ENCODE measurements around the gene FAM171A1. TPM values are rescaled to one million over a fixed set of nuclear protein-coding genes. Genes with fewer than 3 reads are reported as not detected.
A peak's percentile ranks its signal among the peaks of the same experiment; 100 is the strongest.

Gene FAM171A1
- total RNA-seq, 1 experiment from 2014 or later: 26.3 TPM

DNA sequence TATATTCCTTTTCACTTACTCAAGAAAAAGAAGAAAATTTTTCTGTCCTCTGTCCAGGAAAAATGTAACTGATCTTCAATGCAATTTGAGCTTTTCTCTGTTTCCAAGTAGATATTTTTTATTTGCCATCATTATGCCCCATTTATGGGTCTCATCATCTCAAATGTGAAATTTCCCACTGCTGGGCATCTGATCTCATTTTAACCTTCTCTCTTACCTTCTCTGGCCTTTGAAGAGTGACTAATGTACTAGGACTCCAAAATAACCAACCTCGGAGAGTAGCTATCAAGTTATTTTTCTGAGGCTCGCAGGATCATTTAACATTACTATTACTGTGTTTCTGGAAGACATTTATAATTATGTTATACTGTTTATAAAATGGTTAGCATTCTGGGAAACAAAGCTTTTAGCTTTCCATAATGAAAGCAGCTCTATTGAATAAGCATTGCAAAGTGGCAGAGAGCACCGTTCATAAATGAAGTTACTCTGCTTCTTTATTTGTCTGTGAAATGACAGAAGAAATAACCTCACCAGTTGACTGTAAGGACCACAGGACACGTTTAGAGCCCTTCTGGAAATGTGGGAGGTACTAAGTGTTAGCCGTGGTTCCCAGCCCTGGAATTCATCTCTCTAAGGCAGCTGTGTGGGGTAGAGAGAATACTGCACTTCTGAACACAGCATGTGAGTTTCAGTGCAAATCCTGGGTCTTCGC, 169.3 kb downstream of the FAM171A1 start:
- Histone ChIP-seq H3K27me3 (replicated peaks; ENCODE audit: control insufficient read depth, insufficient read depth, low read length) (no peaks in the 10 kb centered on the region), H3K4me1 (peaks cover 28% of the 10 kb centered on the region), H3K4me3 (ENCODE audit: low read depth, low read length) (no peak overlapping the region), H3K9me3 (peaks cover 5% of the 10 kb centered on the region; the same call in 1 of the 2 replicates), H3K36me3 (ENCODE audit: control insufficient read depth, insufficient read depth, low read length) (no peaks in the 10 kb centered on the region)
- no peak for TF ChIP-seq CTCF (IDR thresholded peaks at IDR 0.05; ENCODE audit: insufficient read depth in 1 of 2, low read depth in 1 of 2, low read length in 1 of 2, severe bottlenecking in 1 of 2, unreplicated experiment in 1 of 2)
- H3K4me3 Mint-ChIP-seq (ENCODE audit: unreplicated experiment): no peak overlapping the region
- peak overlapping the region; percentile 86 for H3K27ac Mint-ChIP-seq (ENCODE audit: unreplicated experiment)
- BruUV-seq (replicated peaks): no TSS peak
- ChIA-PET POLR2A (no interaction called here), CTCF (no interaction called here)
- no peaks in the 10 kb centered on the region for H3K27me3 Mint-ChIP-seq (ENCODE audit: insufficient read depth, unreplicated experiment)
- peaks cover 11% of the 10 kb centered on the region for H3K36me3 Mint-ChIP-seq (ENCODE audit: insufficient read depth, unreplicated experiment)
- intact Hi-C loops (cut with micrococcal nuclease; ENCODE audit: unreplicated experiment): loop anchor here (2.0 kb wide), 1 partner anchor 33 kb away; the partner anchor contains the start of gene NMT2
- DNase-seq: no peak
- H3K4me1 Mint-ChIP-seq (ENCODE audit: low read depth, unreplicated experiment): peaks cover 29% of the 10 kb centered on the region
- H3K9me3 Mint-ChIP-seq (ENCODE audit: unreplicated experiment): peaks cover 14% of the 10 kb centered on the region

GRCh38 chr10:15200626-15201025, 170.5 kb downstream of the FAM171A1 start:
- Mint-ChIP-seq H3K4me3 (ENCODE audit: unreplicated experiment) (peak overlapping the region; percentile 17), H3K9me3 (ENCODE audit: unreplicated experiment) (peaks cover 18% of the 10 kb centered on the region), H3K27ac (ENCODE audit: unreplicated experiment) (peak overlapping the region; percentile 86), H3K36me3 (ENCODE audit: insufficient read depth, unreplicated experiment) (peaks cover 6% of the 10 kb centered on the region), H3K27me3 (ENCODE audit: insufficient read depth, unreplicated experiment) (no peaks in the 10 kb centered on the region), H3K4me1 (ENCODE audit: low read depth, unreplicated experiment) (peaks cover 24% of the 10 kb centered on the region)
- H3K36me3 ChIP-seq (ENCODE audit: control insufficient read depth, insufficient read depth, low read length): no peaks in the 10 kb centered on the region
- H3K4me3 ChIP-seq (ENCODE audit: low read depth, low read length): no peak overlapping the region
- no peak for TF ChIP-seq CTCF (IDR thresholded peaks at IDR 0.05; ENCODE audit: insufficient read depth in 1 of 2, low read depth in 1 of 2, low read length in 1 of 2, severe bottlenecking in 1 of 2, unreplicated experiment in 1 of 2)
- H3K27me3 ChIP-seq (replicated peaks; ENCODE audit: control insufficient read depth, insufficient read depth, low read length): no peaks in the 10 kb centered on the region
- peak; percentile 55 to 77 for DNase-seq
- intact Hi-C loops (cut with micrococcal nuclease; ENCODE audit: unreplicated experiment): loop anchor here (2.0 kb wide), 1 partner anchor 32 kb away; the partner anchor contains the start of gene NMT2
- H3K4me1 ChIP-seq: peaks cover 28% of the 10 kb centered on the region
- POLR2A ChIA-PET: no interaction called here
- H3K9me3 ChIP-seq: peaks cover 5% of the 10 kb centered on the region; the same call in 1 of the 2 replicates
- no TSS peak for BruUV-seq (replicated peaks)
- CTCF ChIA-PET: no interaction called here

- ChIA-PET POLR2A (no interaction called here), CTCF (interaction anchor here (0.6 kb wide), 1 partner anchor 47 kb away, joined by 4 read pairs; no protein-coding TSS in a partner anchor)
- intact Hi-C loops (cut with micrococcal nuclease; ENCODE audit: unreplicated experiment): no loop called here
- peaks cover 6% of the 10 kb centered on the region for H3K36me3 Mint-ChIP-seq (ENCODE audit: insufficient read depth, unreplicated experiment)
- H3K9me3 Mint-ChIP-seq (ENCODE audit: unreplicated experiment): peaks cover 9% of the 10 kb centered on the region
- Histone ChIP-seq H3K4me1 (peaks cover 28% of the 10 kb centered on the region), H3K27me3 (replicated peaks; ENCODE audit: control insufficient read depth, insufficient read depth, low read length) (no peaks in the 10 kb centered on the region), H3K9me3 (peaks cover 5% of the 10 kb centered on the region), H3K36me3 (ENCODE audit: control insufficient read depth, insufficient read depth, low read length) (no peaks in the 10 kb centered on the region), H3K4me3 (ENCODE audit: low read depth, low read length) (no peak overlapping the region)
- no peak for DNase-seq
- no TSS peak for BruUV-seq (replicated peaks)
- peaks cover 24% of the 10 kb centered on the region for H3K4me1 Mint-ChIP-seq (ENCODE audit: low read depth, unreplicated experiment)
- no peaks in the 10 kb centered on the region for H3K27me3 Mint-ChIP-seq (ENCODE audit: insufficient read depth, unreplicated experiment)
- no peak overlapping the region for H3K4me3 Mint-ChIP-seq (ENCODE audit: unreplicated experiment)
- H3K27ac Mint-ChIP-seq (ENCODE audit: unreplicated experiment): peak overlapping the region; percentile 77
- no peak for TF ChIP-seq CTCF (IDR thresholded peaks at IDR 0.05; ENCODE audit: insufficient read depth in 1 of 2, low read depth in 1 of 2, low read length in 1 of 2, severe bottlenecking in 1 of 2, unreplicated experiment in 1 of 2)
Measured at GRCh38 chr10:15197911-15198310, 173.2 kb downstream of the FAM171A1 start.
